H9 (cell line): Measurements from ENCODE around the gene LILRB1. TPM values are rescaled to one million over a fixed set of nuclear protein-coding genes. Genes with fewer than 3 reads are reported as not detected.

Experiments used
- DNase-seq: peaks from one replicate; pipeline ENCODE4 v3.0.0-alpha.2; 2017
- H2AFZ ChIP-seq: one replicate; pipeline ENCODE4 v1.6.1; 2013; ENCODE audit warnings: mild to moderate bottlenecking, low read length, control low read depth, moderate library complexity
- H2AK5ac ChIP-seq: 2 replicates; pipeline ENCODE4 v1.6.1; 2013; ENCODE audit warnings: low read length, control low read depth, mixed read lengths; ENCODE audit not compliant: insufficient read length
- H2BK120ac ChIP-seq: one replicate; pipeline ENCODE4 v1.6.1; 2013; ENCODE audit warnings: low read depth, mild to moderate bottlenecking, low read length, control low read depth, inconsistent platforms; ENCODE audit not compliant: poor library complexity, severe bottlenecking
- H2BK12ac ChIP-seq: 2 replicates; pipeline ENCODE4 v1.6.1; 2013; ENCODE audit warnings: low read length, control low read depth, mixed read lengths, low read depth; ENCODE audit not compliant: insufficient read length
- H2BK15ac ChIP-seq: 2 replicates; pipeline ENCODE4 v1.6.1; 2013; ENCODE audit warnings: low read depth, low read length, control low read depth
- H2BK20ac ChIP-seq: one replicate; pipeline ENCODE4 v1.6.1; 2013; ENCODE audit warnings: low read depth, mild to moderate bottlenecking, low read length, control low read depth, inconsistent platforms; ENCODE audit not compliant: poor library complexity, severe bottlenecking
- H2BK5ac ChIP-seq: 2 replicates; pipeline ENCODE4 v1.6.1; 2013; ENCODE audit warnings: low read length, control low read depth, mixed read lengths; ENCODE audit not compliant: insufficient read length
- H3K14ac ChIP-seq: 2 replicates; pipeline ENCODE4 v1.6.1; 2013; ENCODE audit warnings: low read length, control low read depth; ENCODE audit not compliant: insufficient read depth
- H3K18ac ChIP-seq: 2 replicates; pipeline ENCODE4 v1.6.1; 2013; ENCODE audit warnings: low read depth, mild to moderate bottlenecking, mixed read lengths, low read length, control low read depth; ENCODE audit not compliant: insufficient read length
- H3K23ac ChIP-seq: 2 replicates; pipeline ENCODE4 v1.6.1; 2013; ENCODE audit warnings: low read length, control low read depth, mixed read lengths, low read depth; ENCODE audit not compliant: insufficient read length
- H3K23me2 ChIP-seq: 2 replicates; pipeline ENCODE4 v1.6.1; 2013; ENCODE audit warnings: low read depth, mild to moderate bottlenecking, mixed read lengths, low read length, control low read depth; ENCODE audit not compliant: insufficient read length, poor library complexity, severe bottlenecking
- H3K27ac ChIP-seq: 2 replicates; pipeline ENCODE4 v1.5.1; 2013; ENCODE audit warnings: low read length, control low read depth, mixed read lengths, low read depth; ENCODE audit not compliant: insufficient read length
- H3K27me3 ChIP-seq: 2 replicates; pipeline ENCODE4 v1.6.1; 2013; ENCODE audit warnings: low read length, control low read depth, inconsistent platforms; ENCODE audit not compliant: insufficient read depth
- H3K4ac ChIP-seq: 2 replicates; pipeline ENCODE4 v1.6.1; 2013; ENCODE audit warnings: low read depth, mild to moderate bottlenecking, control low read depth, inconsistent platforms, low read length, moderate library complexity
- H3K4me1 ChIP-seq: 2 replicates; pipeline ENCODE4 v1.6.1; 2013; ENCODE audit warnings: low read length, control low read depth, inconsistent platforms; ENCODE audit not compliant: insufficient read depth
- H3K4me2 ChIP-seq: 2 replicates; pipeline ENCODE4 v1.6.1; 2013; ENCODE audit warnings: low read length, control low read depth, mixed read lengths; ENCODE audit not compliant: insufficient read length, insufficient read depth
- H3K56ac ChIP-seq: 2 replicates; pipeline ENCODE4 v1.6.1; 2013; ENCODE audit warnings: low read depth, mild to moderate bottlenecking, mixed read lengths, low read length, control low read depth; ENCODE audit not compliant: insufficient read length
- H3K79me1 ChIP-seq: 2 replicates; pipeline ENCODE4 v1.6.1; 2013; ENCODE audit warnings: low read depth, mild to moderate bottlenecking, moderate library complexity, low read length, control low read depth, inconsistent platforms; ENCODE audit not compliant: insufficient read depth, poor library complexity, severe bottlenecking
- H3K79me2 ChIP-seq: 2 replicates; pipeline ENCODE4 v1.6.1; 2013; ENCODE audit warnings: low read length, control low read depth, inconsistent platforms; ENCODE audit not compliant: insufficient read depth
- H3K9ac ChIP-seq: 2 replicates; pipeline ENCODE4 v1.6.1; 2013; ENCODE audit warnings: low read length, control low read depth, mixed read lengths; ENCODE audit not compliant: insufficient read length; ENCODE audit errors: extremely low read depth
- H3K9me3 ChIP-seq: one replicate; pipeline ENCODE4 v1.6.1; 2013; ENCODE audit warnings: low read depth, low read length, inconsistent platforms; ENCODE audit not compliant: control insufficient read depth
- H3T11ph ChIP-seq: one replicate; pipeline ENCODE4 v1.6.1; 2013; ENCODE audit warnings: mild to moderate bottlenecking, low read length, control low read depth, inconsistent platforms
- H4K20me1 ChIP-seq: one replicate; pipeline ENCODE4 v1.6.1; 2013; ENCODE audit not compliant: control insufficient read depth, insufficient read length, insufficient read depth
- H4K5ac ChIP-seq: 2 replicates; pipeline ENCODE4 v1.6.1; 2013; ENCODE audit warnings: low read depth, mild to moderate bottlenecking, mixed read lengths, low read length, control low read depth; ENCODE audit not compliant: insufficient read length
- H4K8ac ChIP-seq: replicated peaks from 2 replicates; pipeline ENCODE4 v1.6.1; 2013; ENCODE audit warnings: low read length, control low read depth, mixed read lengths, low read depth; ENCODE audit not compliant: insufficient read length
- H4K91ac ChIP-seq: 2 replicates; pipeline ENCODE4 v1.6.1; 2013; ENCODE audit warnings: low read depth, mild to moderate bottlenecking, moderate library complexity, mixed read lengths, low read length, control low read depth; ENCODE audit not compliant: insufficient read length
- H3K27ac Mint-ChIP-seq, 3 experiments: 2 replicates in 2 of 3; 3 replicates in 1 of 3; pipeline ENCODE4 v1.8.0; 2020 to 2021; ENCODE audit warnings: mixed read lengths in 3 of 3, mild to moderate bottlenecking in 1 of 3, moderate library complexity in 1 of 3
- H3K27me3 Mint-ChIP-seq: 2 replicates; pipeline ENCODE4 v1.8.0; 2021; ENCODE audit warnings: low read depth, mild to moderate bottlenecking, moderate library complexity, mixed read lengths
- H3K36me3 Mint-ChIP-seq, 3 experiments: 2 replicates in 2 of 3; 3 replicates in 1 of 3; pipeline ENCODE4 v1.8.0; 2020 to 2021; ENCODE audit warnings: low read depth in 3 of 3, mixed read lengths in 3 of 3; ENCODE audit not compliant: insufficient read depth in 1 of 3
- H3K4me1 Mint-ChIP-seq, 2 experiments: 2 replicates each; pipeline ENCODE4 v1.8.0; 2020; ENCODE audit warnings: mixed read lengths in 2 of 2
- H3K4me3 Mint-ChIP-seq, 2 experiments: 2 replicates in 1 of 2; 3 replicates in 1 of 2; pipeline ENCODE4 v1.8.0; 2020 to 2021; ENCODE audit warnings: mild to moderate bottlenecking in 2 of 2, mixed read lengths in 2 of 2, moderate library complexity in 1 of 2
- H3K9me3 Mint-ChIP-seq, 2 experiments: 2 replicates in 1 of 2; 3 replicates in 1 of 2; pipeline ENCODE4 v1.8.0; 2020; ENCODE audit warnings: mild to moderate bottlenecking in 2 of 2, mixed read lengths in 2 of 2, moderate library complexity in 1 of 2
- CTCF ChIP-seq: fragments of 200-600 bp; sonication (generic); conservative IDR thresholded peaks from 3 replicates; pipeline ENCODE4 v1.8.0; 2021; ENCODE audit warnings: antibody characterized with exemption, mild to moderate bottlenecking
- WGBS: extraction: QIAGEN DNeasy Blood & Tissue Kit; methylation state at CpG from one replicate; pipeline ENCODE4 v1.1.7; 2013; ENCODE audit warnings: missing lambda C conversion rate, low lambda C conversion rate, mixed read lengths; ENCODE audit not compliant: insufficient read length; ENCODE audit errors: extremely low coverage; 5-methylcytosine and 5-hydroxymethylcytosine counted together
- microRNA-seq: library from miRNA; unstranded; fragments of <30 nt; microRNA quantifications from one replicate; pipeline ENCODE4, GENCODE V29; 2020; ENCODE audit warnings: borderline microRNAs expressed
- total RNA-seq: library from RNA; stranded (reverse); gene quantifications from 2 replicates; pipeline ENCODE4 v1.2.1, GENCODE V29; 2021

Gene LILRB1
- total RNA-seq, 1 experiment from 2014 or later, result not detected

- DNase-seq, result no peak
- no peak overlapping the region for H2BK12ac ChIP-seq
- H3K79me1 ChIP-seq, result no peaks in the 10 kb centered on the region
- H4K20me1 ChIP-seq, result no peaks in the 10 kb centered on the region
- H3K9me3 Mint-ChIP-seq, result peaks cover 75 to 83% of the 10 kb centered on the region in 2 experiments
- H3K36me3 Mint-ChIP-seq, result peaks cover 0 to 15% (median 5%) of the 10 kb centered on the region in 3 experiments; a peak in 3 of 7 replicates
- no peaks in the 10 kb centered on the region for H3K4me1 Mint-ChIP-seq
- H3K79me2 ChIP-seq, result no peaks in the 10 kb centered on the region
- no peaks in the 10 kb centered on the region for H3K4me1 ChIP-seq
- H2BK120ac ChIP-seq, result no peak overlapping the region
- no peak overlapping the region for H2AFZ ChIP-seq
- no peak overlapping the region for H2BK5ac ChIP-seq
- no peaks in the 10 kb centered on the region; the same call in 1 of the 2 replicates for H3K27me3 Mint-ChIP-seq
- no peak overlapping the region for H4K91ac ChIP-seq
- no peak overlapping the region for H3K14ac ChIP-seq
- no peak overlapping the region for H2AK5ac ChIP-seq
- H3K23me2 ChIP-seq, result no peaks in the 10 kb centered on the region
- no peak overlapping the region for H3K27ac Mint-ChIP-seq
- WGBS, result no CpG with 5 or more reads among the region's 3 CpGs
- no peak overlapping the region for H3K23ac ChIP-seq
- H3T11ph ChIP-seq, result no peak overlapping the region
- TF ChIP-seq CTCF, result no peak
- H3K18ac ChIP-seq, result no peak overlapping the region
- H3K27me3 ChIP-seq, result no peaks in the 10 kb centered on the region
- no peak overlapping the region for H3K4me3 Mint-ChIP-seq
- no peak overlapping the region for H2BK20ac ChIP-seq
- H3K9me3 ChIP-seq, result peaks cover 66% of the 10 kb centered on the region
- no peak overlapping the region for H4K5ac ChIP-seq
- no peak overlapping the region for H3K4me2 ChIP-seq
- H3K4ac ChIP-seq, result no peak overlapping the region
- no peak overlapping the region for H3K9ac ChIP-seq
- H2BK15ac ChIP-seq, result no peak overlapping the region
- no peak overlapping the region for H3K56ac ChIP-seq
- no peak overlapping the region for H3K27ac ChIP-seq
- no peak overlapping the region for H4K8ac ChIP-seq
Measured at GRCh38 chr19:54684527-54684926, 54.2 kb downstream of the LILRB1 start.

Small RNA genes lying within 50 kb of the gene (microRNA-seq; reads per million reads assigned to microRNA genes)
- not detected for gene MIR8061

Other genes starting within 250 kb of the LILRB1 start
- gene TTYH1, start 215.0 kb upstream of the LILRB1 start, total RNA-seq, result 43.1 and 47.1 TPM in 2 replicates
- 133 and 148 TPM in 2 replicates for gene LENG8, start 181.3 kb upstream of the LILRB1 start, total RNA-seq
- 3.7 and 3.8 TPM in 2 replicates for gene LENG9, start 166.7 kb upstream of the LILRB1 start, total RNA-seq
- 1.6 and 2.9 TPM in 2 replicates for gene CDC42EP5, start 157.2 kb upstream of the LILRB1 start, total RNA-seq
- not detected in 2 replicates for gene LAIR2, start 127.7 kb upstream of the LILRB1 start, total RNA-seq
- not detected in 2 replicates for gene LILRA2, start 56.7 kb upstream of the LILRB1 start, total RNA-seq
- not detected in 2 replicates for gene LILRA1, start 36.9 kb upstream of the LILRB1 start, total RNA-seq
- gene LILRB4, start 32.5 kb downstream of the LILRB1 start, total RNA-seq, result not detected in 2 replicates
- not detected in 2 replicates for gene KIR3DL3, start 94.0 kb downstream of the LILRB1 start, total RNA-seq
- not detected in 2 replicates for gene KIR2DL3, start 108.0 kb downstream of the LILRB1 start, total RNA-seq
- gene KIR2DL1, start 139.3 kb downstream of the LILRB1 start, total RNA-seq, result not detected in 2 replicates
- gene KIR2DL4, start 173.1 kb downstream of the LILRB1 start, total RNA-seq, result not detected in 2 replicates
- not detected in 2 replicates for gene KIR3DL1, start 186.0 kb downstream of the LILRB1 start, total RNA-seq
- gene KIR2DS4, start 202.2 kb downstream of the LILRB1 start, total RNA-seq, result not detected in 2 replicates
- gene KIR3DL2, start 220.0 kb downstream of the LILRB1 start, total RNA-seq, result not detected in 2 replicates
- gene FCAR, start 243.8 kb downstream of the LILRB1 start, total RNA-seq, result not detected in 2 replicates